ENCODE data around the gene ATG101. TPM values are rescaled to one million over a fixed set of nuclear protein-coding genes. Genes with fewer than 3 reads are reported as not detected.

The ATG101 gene
- total RNA-seq, 2 donors from 2014 or later: 43.0 to 46.6 TPM

DNA sequence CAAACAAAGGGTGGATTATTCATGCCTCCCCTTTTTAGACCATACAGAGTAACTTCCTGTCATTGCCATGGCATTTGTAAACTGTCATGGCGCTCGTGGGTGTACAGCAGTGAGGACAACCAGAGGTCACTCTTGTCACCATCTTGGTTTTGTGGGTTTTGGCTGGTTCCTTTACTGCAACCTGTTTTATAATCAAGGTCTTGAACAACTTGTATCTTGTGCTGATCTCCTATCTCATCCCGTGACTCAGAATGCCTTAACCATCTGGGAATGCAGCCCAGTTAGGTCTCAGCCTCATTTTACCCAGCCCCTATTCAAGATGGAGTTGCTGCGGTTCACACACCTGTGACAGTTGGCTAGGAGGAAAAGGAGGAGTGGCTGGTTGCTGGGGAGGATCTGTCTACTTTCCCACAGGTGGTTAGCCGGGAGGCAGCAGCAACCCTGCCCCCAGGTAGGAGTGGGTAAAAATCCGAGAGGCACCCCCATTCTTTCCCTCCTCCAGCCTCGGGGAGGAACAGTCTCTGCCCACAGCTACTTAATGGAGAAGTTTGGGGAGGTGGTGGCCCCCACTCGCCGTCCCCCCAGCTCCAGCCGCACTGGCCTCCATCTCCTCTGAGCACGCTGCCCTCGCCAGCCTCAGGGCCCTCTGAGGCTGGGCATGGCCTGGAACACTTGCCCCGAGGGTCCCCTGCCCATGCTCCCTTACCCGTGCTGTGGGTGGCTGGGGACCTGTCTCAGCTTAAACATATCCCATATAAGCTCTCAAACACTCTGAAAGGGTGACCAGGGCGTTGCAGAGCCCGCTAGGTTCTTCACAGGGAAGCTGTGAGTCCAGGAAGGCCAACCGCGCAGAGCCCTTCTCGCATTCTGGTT, 51.4 kb downstream of the ATG101 start:
- Histone ChIP-seq H3K9me3 (no peaks in the 10 kb centered on the region), H3K36me3 (no peaks in the 10 kb centered on the region), H3K4me1 (ENCODE audit: control insufficient read depth in 1 of 2, low read depth in 2 of 2) (no peaks in the 10 kb centered on the region), H3K4me3 (no peak overlapping the region), H3K27ac (no peak overlapping the region), H3K27me3 (replicated peaks; ENCODE audit: insufficient read depth) (no peaks in the 10 kb centered on the region)
- DNase-seq (ENCODE audit: low spot score) (no peak), ATAC-seq (ENCODE audit: insufficient number of reproducible peaks, low FRiP score, low read depth) (no peak)
- TF ChIP-seq, protein P1, sequence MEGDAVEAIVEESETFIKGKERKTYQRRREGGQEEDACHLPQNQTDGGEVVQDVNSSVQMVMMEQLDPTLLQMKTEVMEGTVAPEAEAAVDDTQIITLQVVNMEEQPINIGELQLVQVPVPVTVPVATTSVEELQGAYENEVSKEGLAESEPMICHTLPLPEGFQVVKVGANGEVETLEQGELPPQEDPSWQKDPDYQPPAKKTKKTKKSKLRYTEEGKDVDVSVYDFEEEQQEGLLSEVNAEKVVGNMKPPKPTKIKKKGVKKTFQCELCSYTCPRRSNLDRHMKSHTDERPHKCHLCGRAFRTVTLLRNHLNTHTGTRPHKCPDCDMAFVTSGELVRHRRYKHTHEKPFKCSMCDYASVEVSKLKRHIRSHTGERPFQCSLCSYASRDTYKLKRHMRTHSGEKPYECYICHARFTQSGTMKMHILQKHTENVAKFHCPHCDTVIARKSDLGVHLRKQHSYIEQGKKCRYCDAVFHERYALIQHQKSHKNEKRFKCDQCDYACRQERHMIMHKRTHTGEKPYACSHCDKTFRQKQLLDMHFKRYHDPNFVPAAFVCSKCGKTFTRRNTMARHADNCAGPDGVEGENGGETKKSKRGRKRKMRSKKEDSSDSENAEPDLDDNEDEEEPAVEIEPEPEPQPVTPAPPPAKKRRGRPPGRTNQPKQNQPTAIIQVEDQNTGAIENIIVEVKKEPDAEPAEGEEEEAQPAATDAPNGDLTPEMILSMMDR (IDR thresholded peaks at IDR 0.05): no peak

GRCh38 chr12:52121824-52122539, 52.2 kb downstream of the ATG101 start:
- TF ChIP-seq, protein P1 (IDR thresholded peaks at IDR 0.05): peak; percentile 51
- no peak overlapping the region for H3K27ac ChIP-seq
- no peaks in the 10 kb centered on the region for H3K27me3 ChIP-seq (replicated peaks; ENCODE audit: insufficient read depth)
- no peaks in the 10 kb centered on the region for H3K4me1 ChIP-seq (ENCODE audit: control insufficient read depth in 1 of 2, low read depth in 2 of 2)
- DNase-seq (ENCODE audit: low spot score) (no peak), ATAC-seq (ENCODE audit: insufficient number of reproducible peaks, low FRiP score, low read depth) (no peak)
- no peak overlapping the region for H3K4me3 ChIP-seq
- no peaks in the 10 kb centered on the region for H3K9me3 ChIP-seq
- no peaks in the 10 kb centered on the region for H3K36me3 ChIP-seq

GRCh38 chr12:52122540-52122871, 52.7 kb downstream of the ATG101 start:
- no peaks in the 10 kb centered on the region for H3K36me3 ChIP-seq
- H3K9me3 ChIP-seq: no peaks in the 10 kb centered on the region
- H3K27ac ChIP-seq: no peak overlapping the region
- no peak overlapping the region for H3K4me3 ChIP-seq
- H3K27me3 ChIP-seq (replicated peaks; ENCODE audit: insufficient read depth): no peaks in the 10 kb centered on the region
- DNase-seq (ENCODE audit: low spot score) (no peak), ATAC-seq (ENCODE audit: insufficient number of reproducible peaks, low FRiP score, low read depth) (no peak)
- no peaks in the 10 kb centered on the region for H3K4me1 ChIP-seq (ENCODE audit: control insufficient read depth in 1 of 2, low read depth in 2 of 2)
- TF ChIP-seq, protein P1 (IDR thresholded peaks at IDR 0.05): no peak

- ATAC-seq (ENCODE audit: insufficient number of reproducible peaks, low FRiP score, low read depth) (no peak), DNase-seq (ENCODE audit: low spot score) (no peak)
- no peaks in the 10 kb centered on the region for H3K36me3 ChIP-seq
- no peaks in the 10 kb centered on the region for H3K9me3 ChIP-seq
- H3K4me3 ChIP-seq: no peak overlapping the region
- TF ChIP-seq, protein P1 (IDR thresholded peaks at IDR 0.05): no peak
- no peaks in the 10 kb centered on the region for H3K27me3 ChIP-seq (replicated peaks; ENCODE audit: insufficient read depth)
- H3K4me1 ChIP-seq (ENCODE audit: control insufficient read depth in 1 of 2, low read depth in 2 of 2): no peaks in the 10 kb centered on the region
- no peak overlapping the region for H3K27ac ChIP-seq
Measured at GRCh38 chr12:52122904-52123303, 53.1 kb downstream of the ATG101 start.

DNA sequence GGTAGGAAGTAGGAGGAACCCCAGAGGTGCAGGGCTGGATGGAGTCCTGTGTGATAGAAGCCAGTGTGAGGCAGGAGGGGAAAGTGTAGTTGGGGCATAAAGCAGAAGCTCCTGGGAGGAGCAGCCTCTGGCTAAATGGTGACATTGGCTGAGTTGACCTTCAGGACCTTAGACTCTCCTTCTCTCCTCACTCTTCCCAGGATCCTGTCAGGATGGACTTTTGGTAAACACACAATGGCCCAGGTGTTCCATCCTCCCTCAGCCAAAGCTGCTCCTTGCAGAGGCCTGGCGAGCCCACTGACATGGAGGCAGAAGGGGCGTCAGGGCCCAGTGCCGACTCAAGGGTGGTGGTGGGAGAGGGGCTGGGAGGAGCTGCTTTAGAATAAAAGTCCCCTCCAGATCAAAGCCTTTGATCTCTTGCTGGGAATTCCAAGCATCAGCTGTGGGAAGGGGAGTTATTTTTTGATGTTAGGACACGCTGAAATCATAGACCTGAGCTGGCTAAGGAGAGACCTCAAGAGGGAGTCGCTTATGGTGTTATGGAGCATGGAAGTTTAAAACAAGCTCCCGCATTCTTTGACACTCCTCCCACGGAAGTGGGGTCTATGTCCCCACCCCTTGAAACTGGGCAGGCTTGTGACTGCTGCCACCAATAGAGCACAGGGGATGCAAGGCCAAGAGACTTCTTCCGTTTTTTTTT, 53.9 kb downstream of the ATG101 start:
- Histone ChIP-seq H3K4me3 (no peak overlapping the region), H3K9me3 (no peaks in the 10 kb centered on the region), H3K27ac (no peak overlapping the region), H3K4me1 (ENCODE audit: control insufficient read depth in 1 of 2, low read depth in 2 of 2) (no peaks in the 10 kb centered on the region), H3K36me3 (no peaks in the 10 kb centered on the region), H3K27me3 (replicated peaks; ENCODE audit: insufficient read depth) (no peaks in the 10 kb centered on the region)
- DNase-seq (ENCODE audit: low spot score) (no peak), ATAC-seq (ENCODE audit: insufficient number of reproducible peaks, low FRiP score, low read depth) (no peak)
- TF ChIP-seq, protein P1 (IDR thresholded peaks at IDR 0.05): no peak

All from thoracic aorta (tissue), 2 donors.